Endothelial cell of umbilical vein (primary cell): ENCODE measurements around the gene PRR5L. TPM values are rescaled to one million over a fixed set of nuclear protein-coding genes. Genes with fewer than 3 reads are reported as not detected.
A peak's percentile ranks its signal among the peaks of the same experiment; 100 is the strongest.

ENCODE experiments used
- BruUV-seq: library from RNA; stranded (reverse); fragments of 400-500 nt; replicated peaks from 2 replicates; lab custom pipeline; 2021; lab: Mats Ljungman, UMichigan
- CTCF ChIA-PET: fragments of 300-600, 350-600 bp; sonication (Branson Sonifier 250); formaldehyde crosslinking; loops from one replicate; lab custom pipeline; 2021; ENCODE audit warnings: antibody characterized with exemption, inconsistent platforms; lab: Charles Lee
- POLR2A ChIA-PET: fragments of 300-600, 350-600 bp; sonication (Branson Sonifier 250); formaldehyde crosslinking; loops from one replicate; lab custom pipeline; 2021; ENCODE audit warnings: antibody characterized with exemption, inconsistent platforms; lab: Charles Lee
- DNase-seq: peaks from one replicate; pipeline ENCODE4 v3.0.0-alpha.2; 2011; ENCODE audit warnings: low read depth, low spot score
- FAIRE-seq: peaks from 2 replicates; lab custom pipeline; 2011; peaks lifted over from hg19 to GRCh38; lab: Jason Lieb, UNC
- H2AFZ ChIP-seq: 2 replicates; pipeline ENCODE4 v1.6.0; 2012; ENCODE audit warnings: low read depth, low read length, control low read depth, inconsistent platforms
- H3K27ac ChIP-seq: 2 replicates; pipeline ENCODE4 v1.5.1; 2011; ENCODE audit warnings: low read depth, mild to moderate bottlenecking, control low read depth, low read length, moderate library complexity; ENCODE audit not compliant: insufficient read depth
- H3K27me3 ChIP-seq, 2 experiments: 2 replicates each; pipeline versions ENCODE4 v1.6.0 to v1.6.1; 2011; ENCODE audit warnings: low read length in 2 of 2, mixed read lengths in 1 of 2; ENCODE audit not compliant: control insufficient read depth in 2 of 2, insufficient read depth in 2 of 2
- H3K36me3 ChIP-seq, 2 experiments: 2 replicates in 1 of 2; 3 replicates in 1 of 2; pipeline ENCODE4 v1.5.1; 2011; ENCODE audit warnings: low read length in 2 of 2, mild to moderate bottlenecking in 1 of 2, moderate library complexity in 1 of 2; ENCODE audit not compliant: control insufficient read depth in 2 of 2, insufficient read depth in 2 of 2; ENCODE audit errors: extremely low read depth in 1 of 2
- H3K4me1 ChIP-seq: 3 replicates; pipeline ENCODE4 v1.5.1; 2011; ENCODE audit warnings: mild to moderate bottlenecking, low read length; ENCODE audit not compliant: control insufficient read depth, insufficient read depth; ENCODE audit errors: extremely low read depth
- H3K4me2 ChIP-seq: 2 replicates; pipeline ENCODE4 v1.6.1; 2011; ENCODE audit warnings: low read length, control low read depth, mixed read lengths; ENCODE audit not compliant: insufficient read depth
- H3K4me3 ChIP-seq, 3 experiments: fragments of 200-600 bp in 1 of 3; sonication (generic), shearing (Covaris generic) in 1 of 3; replicated peaks in 1 of 3; 2 replicates each; pipeline ENCODE4 v1.5.1; 2011 to 2016; ENCODE audit warnings: control low read depth in 3 of 3, low read length in 3 of 3, mild to moderate bottlenecking in 2 of 3, inconsistent platforms in 1 of 3, low read depth in 1 of 3, moderate library complexity in 1 of 3; ENCODE audit not compliant: insufficient read depth in 1 of 3
- H3K79me2 ChIP-seq: 2 replicates; pipeline ENCODE4 v1.6.0; 2012; ENCODE audit warnings: low read length, inconsistent platforms; ENCODE audit not compliant: control insufficient read depth, insufficient read depth
- H3K9ac ChIP-seq: replicated peaks from 2 replicates; pipeline ENCODE3; 2011; ENCODE audit warnings: low read length, control low read depth; ENCODE audit not compliant: insufficient read depth; ENCODE audit errors: extremely low read depth
- H3K9me1 ChIP-seq: replicated peaks from 3 replicates; pipeline ENCODE4 v1.6.0; 2011; ENCODE audit warnings: mild to moderate bottlenecking, low read length; ENCODE audit not compliant: control insufficient read depth, insufficient read depth; ENCODE audit errors: extremely low read depth
- H3K9me3 ChIP-seq: replicated peaks from 2 replicates; pipeline ENCODE4 v1.5.1; 2012; ENCODE audit warnings: low read length, inconsistent platforms; ENCODE audit not compliant: control insufficient read depth, insufficient read depth
- H4K20me1 ChIP-seq: replicated peaks from 2 replicates; pipeline ENCODE3; 2011; ENCODE audit warnings: mild to moderate bottlenecking, low read length; ENCODE audit not compliant: control insufficient read depth, insufficient read depth; ENCODE audit errors: extremely low read depth
- GATA2 ChIP-seq: IDR thresholded peaks from 2 replicates; pipeline ENCODE4 v1.7.0; 2011; ENCODE audit warnings: low read depth, mild to moderate bottlenecking, moderate library complexity, mixed read lengths, low read length; ENCODE audit not compliant: insufficient read length, insufficient read depth
- JUN ChIP-seq: IDR thresholded peaks from 2 replicates; pipeline ENCODE4 v1.6.1; 2011; ENCODE audit warnings: borderline replicate concordance, low read depth; ENCODE audit not compliant: insufficient read length, insufficient read depth
- POLR2AphosphoS5 ChIP-seq: IDR thresholded peaks from 2 replicates; pipeline ENCODE4 v1.6.1; 2012; ENCODE audit warnings: low read depth, mild to moderate bottlenecking, control low read depth, low read length, moderate library complexity; ENCODE audit not compliant: insufficient read depth
- dilution Hi-C: fragments of 300-500 bp; cut with MboI; formaldehyde crosslinking; loops from one replicate; pipeline ENCODE4 v1.15.0; 2019; ENCODE audit warnings: low sequenced_read_pairs; ENCODE audit not compliant: extremely low pct_ligation_motif_present
- intact Hi-C: fragments of 100-400 bp; cut with micrococcal nuclease; formaldehyde crosslinking; loops from one replicate; pipeline ENCODE4 v1.10.0; 2022
- polyA plus RNA-seq, 4 experiments: library from polyadenylated mRNA; depleted of rRNA in 3 of 4; stranded (reverse) in 3 of 4; unstranded in 1 of 4; fragments of >200 nt; gene quantifications; 2 replicates each; pipeline versions ENCODE4 v1.2.1 to v1.2.3, GENCODE V29; 2011 to 2012; ENCODE audit warnings: missing spikeins in 1 of 4
- total RNA-seq: library from RNA; stranded (reverse); gene quantifications from 2 replicates; pipeline ENCODE4 v1.2.3, GENCODE V29; 2021
- TF ChIP-seq, protein P1 (sequence below): IDR thresholded peaks from 2 replicates; pipeline ENCODE4 v1.6.1; 2011; ENCODE audit not compliant: insufficient read depth, insufficient read length
- TF ChIP-seq, protein P2 (sequence below), 2 donors: IDR thresholded peaks; 1 replicate in 1 of 2; 2 replicates in 1 of 2; pipeline ENCODE4 v1.5.1; 2011; ENCODE audit warnings: low read length in 2 of 2, mild to moderate bottlenecking in 2 of 2, moderate library complexity in 2 of 2, control low read depth in 1 of 2, inconsistent platforms in 1 of 2, low read depth in 1 of 2; ENCODE audit not compliant: insufficient read depth in 1 of 2; ENCODE audit errors: extremely low read depth in 1 of 2

The PRR5L gene
- total and polyA plus RNA-seq, 2 donors (not counting 3 experiments of a cell fraction or from before 2014, with no cell fraction given): 2.5 to 6.1 TPM

DNA sequence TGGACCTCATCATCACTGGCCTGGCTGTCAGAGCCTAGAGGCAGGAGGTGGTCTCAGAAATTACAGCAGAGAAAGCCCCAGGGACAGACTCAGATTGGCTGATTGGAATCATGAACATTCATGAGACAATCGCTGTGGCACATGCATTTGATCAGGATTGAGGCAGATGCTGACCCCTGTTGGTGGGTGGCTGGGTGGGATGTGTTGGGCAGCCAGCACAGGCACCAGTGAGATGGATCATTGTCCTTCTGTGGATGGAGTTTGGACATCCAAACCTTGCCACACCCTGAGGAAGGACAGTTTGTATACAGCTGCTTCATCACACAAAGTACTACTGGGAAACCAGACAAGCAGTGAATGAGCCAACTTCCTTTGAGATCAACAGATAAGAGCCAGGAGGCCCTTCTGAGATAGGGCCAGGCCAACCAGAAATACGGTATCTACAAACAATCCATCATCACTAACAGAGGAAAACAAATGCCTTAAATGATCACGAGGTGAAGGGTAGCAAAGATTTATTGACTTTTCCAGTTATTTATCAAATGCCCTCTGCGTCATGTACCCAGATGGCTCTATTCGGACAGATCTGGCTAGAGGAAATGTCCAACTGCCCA is 24.2 kb upstream of the PRR5L start:
- dilution Hi-C loops (loop anchor here (25.0 kb wide), 2 partner anchors 460 to 660 kb away; partner anchors contain the start of gene FJX1), intact Hi-C loops (no loop called here)
- Histone ChIP-seq H3K27ac (no peak overlapping the region), H2AFZ (no peak overlapping the region), H4K20me1 (no peaks in the 10 kb centered on the region), H3K36me3 (peaks cover 4 to 7% of the 10 kb centered on the region in 2 experiments), H3K4me3 (no peak overlapping the region), H3K9me1 (no peaks in the 10 kb centered on the region), H3K27me3 (no peaks in the 10 kb centered on the region), H3K4me2 (no peak overlapping the region), H3K9ac (no peak overlapping the region), H3K79me2 (no peaks in the 10 kb centered on the region), H3K9me3 (no peaks in the 10 kb centered on the region), H3K4me1 (peaks cover 3% of the 10 kb centered on the region)
- BruUV-seq: no TSS peak
- TF ChIP-seq, protein P1, sequence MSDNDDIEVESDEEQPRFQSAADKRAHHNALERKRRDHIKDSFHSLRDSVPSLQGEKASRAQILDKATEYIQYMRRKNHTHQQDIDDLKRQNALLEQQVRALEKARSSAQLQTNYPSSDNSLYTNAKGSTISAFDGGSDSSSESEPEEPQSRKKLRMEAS: no peak
- TF ChIP-seq, protein P2, sequence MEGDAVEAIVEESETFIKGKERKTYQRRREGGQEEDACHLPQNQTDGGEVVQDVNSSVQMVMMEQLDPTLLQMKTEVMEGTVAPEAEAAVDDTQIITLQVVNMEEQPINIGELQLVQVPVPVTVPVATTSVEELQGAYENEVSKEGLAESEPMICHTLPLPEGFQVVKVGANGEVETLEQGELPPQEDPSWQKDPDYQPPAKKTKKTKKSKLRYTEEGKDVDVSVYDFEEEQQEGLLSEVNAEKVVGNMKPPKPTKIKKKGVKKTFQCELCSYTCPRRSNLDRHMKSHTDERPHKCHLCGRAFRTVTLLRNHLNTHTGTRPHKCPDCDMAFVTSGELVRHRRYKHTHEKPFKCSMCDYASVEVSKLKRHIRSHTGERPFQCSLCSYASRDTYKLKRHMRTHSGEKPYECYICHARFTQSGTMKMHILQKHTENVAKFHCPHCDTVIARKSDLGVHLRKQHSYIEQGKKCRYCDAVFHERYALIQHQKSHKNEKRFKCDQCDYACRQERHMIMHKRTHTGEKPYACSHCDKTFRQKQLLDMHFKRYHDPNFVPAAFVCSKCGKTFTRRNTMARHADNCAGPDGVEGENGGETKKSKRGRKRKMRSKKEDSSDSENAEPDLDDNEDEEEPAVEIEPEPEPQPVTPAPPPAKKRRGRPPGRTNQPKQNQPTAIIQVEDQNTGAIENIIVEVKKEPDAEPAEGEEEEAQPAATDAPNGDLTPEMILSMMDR (IDR thresholded peaks at IDR 0.05; ENCODE audit: extremely low read depth in 1 of 2, insufficient read depth in 1 of 2, low read depth in 1 of 2, low read length in 2 of 2): peak in 1 of 2 donors; percentile 5
- TF ChIP-seq GATA2: peak; percentile 73
- CTCF ChIA-PET: interaction anchor here (1.4 to 4.2 kb wide), 4 partner anchors 10 to 656 kb away, joined by 3 to 24 read pairs (median 6); no protein-coding TSS in a partner anchor
- no peak for FAIRE-seq
- no peak for DNase-seq
- POLR2A ChIA-PET: no interaction called here

DNA sequence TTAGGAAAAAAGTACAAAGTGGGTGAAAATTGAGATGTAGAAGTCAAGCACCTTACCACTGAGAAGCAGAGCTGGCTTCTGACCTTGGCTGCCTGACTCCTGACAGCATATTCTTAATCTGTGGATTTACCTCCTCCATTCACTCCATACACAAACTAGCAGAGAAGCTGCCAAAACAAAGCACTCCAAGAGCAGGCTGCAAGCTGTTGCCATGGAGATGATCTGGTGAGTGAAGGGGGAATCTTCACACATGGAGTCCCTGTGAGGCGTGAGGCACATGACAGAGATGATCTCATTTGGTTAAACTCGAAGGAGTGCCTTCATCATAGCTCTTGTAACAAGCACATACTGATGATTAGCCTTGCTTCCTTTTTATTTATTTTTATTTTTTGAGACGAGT is 23.0 kb upstream of the PRR5L start:
- intact Hi-C loops (no loop called here), dilution Hi-C loops (loop anchor here (25.0 kb wide), 2 partner anchors 461 to 661 kb away; partner anchors contain the start of gene FJX1)
- POLR2A ChIA-PET: no interaction called here

More for the DNA sequence above, 23.0 kb upstream of the PRR5L start:
- no peak overlapping the region for H3K27ac ChIP-seq
- CTCF ChIA-PET: interaction anchor here (0.6 to 4.2 kb wide), 6 partner anchors 8 to 657 kb away, joined by 3 to 24 read pairs (median 4); no protein-coding TSS in a partner anchor
- H3K79me2 ChIP-seq: no peaks in the 10 kb centered on the region
- H3K4me3 ChIP-seq: no peak overlapping the region
- no peaks in the 10 kb centered on the region for H4K20me1 ChIP-seq
- H3K4me2 ChIP-seq: no peak overlapping the region
- no peak for DNase-seq
- BruUV-seq: no TSS peak
- H3K9ac ChIP-seq: no peak overlapping the region
- H3K4me1 ChIP-seq: peaks cover 3% of the 10 kb centered on the region
- peaks cover 4 to 7% of the 10 kb centered on the region in 2 experiments for H3K36me3 ChIP-seq
- TF ChIP-seq JUN (no peak), POLR2AphosphoS5 (no peak)
- H3K9me3 ChIP-seq: no peaks in the 10 kb centered on the region
- H3K9me1 ChIP-seq: no peaks in the 10 kb centered on the region
- no peaks in the 10 kb centered on the region for H3K27me3 ChIP-seq
- no peak for FAIRE-seq
- no peak overlapping the region for H2AFZ ChIP-seq
